HepG2 (cell line): ENCODE data around the gene MIGA2. TPM values are rescaled to one million over a fixed set of nuclear protein-coding genes. Genes with fewer than 3 reads are reported as not detected.

Experiments
- ATF7-NPFF ChIP-seq: sonication (generic); formaldehyde crosslinking; IDR thresholded peaks from 2 replicates; pipeline ENCODE4 v1.8.1; 2023; ENCODE audit warnings: mild to moderate bottlenecking, low read depth, missing genetic modification reagents, moderate library complexity
- CCAR2 ChIP-seq: fragments of 200-400 bp; formaldehyde crosslinking; optimal IDR thresholded peaks from 2 replicates; pipeline ENCODE3; 2018; ENCODE audit warnings: low read depth, mild to moderate bottlenecking, low read length, moderate library complexity
- CHCHD3 ChIP-seq: sonication (generic); formaldehyde crosslinking; IDR thresholded peaks from 2 replicates; pipeline ENCODE4 v1.8.0; 2022; ENCODE audit warnings: mild to moderate bottlenecking, missing genetic modification reagents, moderate library complexity
- FOSL1 ChIP-seq: sonication (generic); formaldehyde crosslinking; IDR thresholded peaks from 2 replicates; pipeline ENCODE4 v1.9.0; 2021; ENCODE audit warnings: missing genetic modification reagents, borderline replicate concordance
- HMGXB4 ChIP-seq, 2 experiments: sonication (generic) in 1 of 2; formaldehyde crosslinking in 1 of 2; IDR thresholded peaks; 2 replicates each; pipeline versions ENCODE4 v1.4.0 to v1.6.1; 2018 to 2020; ENCODE audit warnings: missing genetic modification reagents in 2 of 2, borderline replicate concordance in 1 of 2, low read depth in 1 of 2, mild to moderate bottlenecking in 1 of 2, missing biosample characterization in 1 of 2
- HNF1A ChIP-seq, 2 experiments: sonication (generic) in 1 of 2; formaldehyde crosslinking in 1 of 2; IDR thresholded peaks; 2 replicates each; pipeline versions ENCODE4 v1.4.0 to v1.6.1; 2016 to 2020; ENCODE audit warnings: borderline replicate concordance in 1 of 2, low read depth in 1 of 2, mild to moderate bottlenecking in 1 of 2, missing genetic modification reagents in 1 of 2
- HOXD1 ChIP-seq: sonication (generic); formaldehyde crosslinking; IDR thresholded peaks from 2 replicates; pipeline ENCODE4 v1.5.0; 2020; ENCODE audit warnings: missing genetic modification reagents
- NFRKB ChIP-seq: fragments of 450-650 bp; IDR thresholded peaks from 2 replicates; pipeline ENCODE4 v1.6.1; 2017
- SALL2 ChIP-seq: sonication (generic); formaldehyde crosslinking; IDR thresholded peaks from 2 replicates; pipeline ENCODE4 v1.8.1; 2023; ENCODE audit warnings: mild to moderate bottlenecking, missing genetic modification reagents, inconsistent platforms
- SIN3A ChIP-seq: IDR thresholded peaks from 2 replicates; pipeline ENCODE4 v1.6.1; 2011; ENCODE audit warnings: low read depth, mild to moderate bottlenecking, control low read depth, low read length, borderline replicate concordance
- SOX6 ChIP-seq, 2 experiments: fragments of 450-650 bp in 1 of 2; sonication (generic) in 1 of 2; formaldehyde crosslinking in 1 of 2; IDR thresholded peaks; 2 replicates each; pipeline versions ENCODE4 v1.4.0 to v1.6.1; 2017 to 2020; ENCODE audit warnings: antibody characterized with exemption in 1 of 2, mild to moderate bottlenecking in 1 of 2, missing genetic modification reagents in 1 of 2
- TBX3 ChIP-seq: fragments of 450-650 bp; IDR thresholded peaks from 2 replicates; pipeline ENCODE4 v1.6.1; 2017; ENCODE audit warnings: antibody characterized with exemption, mild to moderate bottlenecking, inconsistent platforms, borderline replicate concordance
- ZBTB4 ChIP-seq: sonication (generic); formaldehyde crosslinking; IDR thresholded peaks from 2 replicates; pipeline ENCODE4 v1.4.0; 2020; ENCODE audit warnings: missing genetic modification reagents, mild to moderate bottlenecking, borderline replicate concordance
- ZFP90 ChIP-seq: sonication (generic); formaldehyde crosslinking; IDR thresholded peaks from 2 replicates; pipeline ENCODE4 v1.8.0; 2022; ENCODE audit warnings: missing genetic modification reagents, mild to moderate bottlenecking, inconsistent platforms, borderline replicate concordance
- ZNF101 ChIP-seq: sonication (generic); formaldehyde crosslinking; IDR thresholded peaks from 2 replicates; pipeline ENCODE4 v1.4.0; 2020; ENCODE audit warnings: mild to moderate bottlenecking, low read depth, missing genetic modification reagents, borderline replicate concordance
- ZNF24 ChIP-seq: fragments of 450-650 bp; IDR thresholded peaks from 2 replicates; pipeline ENCODE4 v1.6.1; 2017; ENCODE audit warnings: antibody characterized with exemption, mild to moderate bottlenecking
- ZNF253 ChIP-seq: sonication (generic); formaldehyde crosslinking; IDR thresholded peaks from 2 replicates; pipeline ENCODE4 v1.8.0; 2022; ENCODE audit warnings: mild to moderate bottlenecking, missing genetic modification reagents, borderline replicate concordance
- ZNF597 ChIP-seq: sonication (generic); formaldehyde crosslinking; IDR thresholded peaks from 2 replicates; pipeline ENCODE4 v1.5.0; 2020; ENCODE audit warnings: missing genetic modification reagents
- polyA plus RNA-seq, 8 experiments: library from polyadenylated mRNA; depleted of rRNA in 3 of 8; stranded (reverse) in 7 of 8; unstranded in 1 of 8; fragments of >200 nt; fragmentation: Illumina TruSeq in 4 of 8; extraction: Trizol in 4 of 8; gene quantifications; 2 replicates each; pipeline versions ENCODE4 v1.2.1 to v1.2.3, GENCODE V29; 2011 to 2016; ENCODE audit warnings: low read depth in 4 of 8, missing spikeins in 1 of 8, mixed read lengths in 1 of 8; ENCODE audit not compliant: insufficient read depth in 1 of 8
- total RNA-seq, 5 experiments: library from RNA; depleted of rRNA; stranded (reverse); fragments of >200 nt; fragmentation: Illumina TruSeq; extraction: Trizol; gene quantifications; 2 replicates each; pipeline ENCODE4 v1.2.3, GENCODE V29; 2016; ENCODE audit warnings: low read depth in 1 of 5

MIGA2 gene
- total and polyA plus RNA-seq, 2 of the 13 experiments (the other 11 are each of a cell fraction or from before 2014, with no cell fraction given): 10.8 to 17.1 TPM

GRCh38 chr9:129064499-129064908 is 28.1 kb downstream of the MIGA2 start (continued):
- no peak for TF ChIP-seq NFRKB
- TF ChIP-seq ATF7-NPFF (CRISPR knock-in tag): no peak
- no peak for TF ChIP-seq HOXD1 (CRISPR knock-in tag)
- no peak for TF ChIP-seq ZNF24
- 0 out of 2 replicates have a peak, but pooled peaks have one; percentile 51 for TF ChIP-seq ZFP90
- TF ChIP-seq HMGXB4 (CRISPR knock-in tag; IDR thresholded peaks at IDR 0.05; ENCODE audit: borderline replicate concordance in 1 of 2, low read depth in 1 of 2): peak; percentile 17 to 45; a peak in 2 of 4 replicates
- TF ChIP-seq CHCHD3 (CRISPR knock-in tag): no peak
- no peak for TF ChIP-seq CCAR2
- TF ChIP-seq SIN3A: 0 out of 2 replicates have a peak, but pooled peaks have one; percentile 48
- no peak for TF ChIP-seq HNF1A (IDR thresholded peaks at IDR 0.05; ENCODE audit: low read depth)
- TF ChIP-seq HNF1A (CRISPR knock-in tag; IDR thresholded peaks at IDR 0.05; ENCODE audit: borderline replicate concordance): peak; percentile 55; the same call in 1 of the 2 replicates
- TF ChIP-seq ZBTB4 (CRISPR knock-in tag): 0 out of 2 replicates have a peak, but pooled peaks have one; percentile 45
- TF ChIP-seq SOX6 (IDR thresholded peaks at IDR 0.05): no peak
- peak; percentile 73 for TF ChIP-seq SOX6 (CRISPR knock-in tag; IDR thresholded peaks at IDR 0.05)
- no peak for TF ChIP-seq FOSL1
- TF ChIP-seq ZNF101 (CRISPR knock-in tag): no peak
- TF ChIP-seq ZNF597 (CRISPR knock-in tag): no peak
- peak; percentile 47; the same call in 1 of the 2 replicates for TF ChIP-seq TBX3
- no peak for TF ChIP-seq ZNF253 (CRISPR knock-in tag)
- peak; percentile 40; the same call in 1 of the 2 replicates for TF ChIP-seq SALL2 (CRISPR knock-in tag)
